WTC11 (cell line): ENCODE results near the gene HOXB6.

Experiments used
- CTCF ChIP-seq: fragments of 200-600 bp; IDR thresholded peaks from 2 replicates; pipeline ENCODE4 v1.8.0; 2022; ENCODE audit warnings: antibody characterized with exemption
- JUN ChIP-seq: sonication (generic); formaldehyde crosslinking; IDR thresholded peaks from 2 replicates; pipeline ENCODE4 v1.8.0; 2023; ENCODE audit warnings: mild to moderate bottlenecking, missing genetic modification reagents
- TF ChIP-seq, protein P1 (sequence below): sonication (generic); formaldehyde crosslinking; IDR thresholded peaks from 2 replicates; pipeline ENCODE4 v1.8.1; 2022; ENCODE audit warnings: low read depth, mild to moderate bottlenecking, moderate library complexity, missing genetic modification reagents, borderline replicate concordance

DNA sequence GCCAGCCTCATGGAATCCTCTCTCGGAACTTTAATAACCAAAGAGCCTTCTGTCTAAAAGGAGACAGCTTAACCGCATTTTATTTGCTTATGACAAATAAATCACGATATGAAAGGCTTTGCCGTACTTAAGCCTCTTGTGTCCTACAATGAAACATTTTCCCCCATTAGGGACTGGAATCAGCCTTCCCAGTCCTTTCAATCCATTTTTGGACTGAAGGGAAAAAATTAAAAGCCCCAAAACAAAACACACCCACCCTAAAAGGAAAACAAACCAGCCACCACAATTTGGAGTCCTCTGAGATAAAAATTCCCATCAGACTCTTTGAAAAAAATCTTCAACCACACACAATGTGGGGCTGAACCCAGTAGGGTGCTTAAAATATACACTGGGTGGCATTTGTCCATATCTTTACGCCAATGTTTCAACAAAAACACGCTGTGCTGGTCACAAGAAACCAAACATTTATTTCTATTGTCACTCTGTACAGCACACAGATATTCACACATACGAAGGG, 29.7 kb downstream of the HOXB6 start:
- TF ChIP-seq JUN (CRISPR knock-in tag) (no peak), CTCF (no peak)
- TF ChIP-seq, protein P1, sequence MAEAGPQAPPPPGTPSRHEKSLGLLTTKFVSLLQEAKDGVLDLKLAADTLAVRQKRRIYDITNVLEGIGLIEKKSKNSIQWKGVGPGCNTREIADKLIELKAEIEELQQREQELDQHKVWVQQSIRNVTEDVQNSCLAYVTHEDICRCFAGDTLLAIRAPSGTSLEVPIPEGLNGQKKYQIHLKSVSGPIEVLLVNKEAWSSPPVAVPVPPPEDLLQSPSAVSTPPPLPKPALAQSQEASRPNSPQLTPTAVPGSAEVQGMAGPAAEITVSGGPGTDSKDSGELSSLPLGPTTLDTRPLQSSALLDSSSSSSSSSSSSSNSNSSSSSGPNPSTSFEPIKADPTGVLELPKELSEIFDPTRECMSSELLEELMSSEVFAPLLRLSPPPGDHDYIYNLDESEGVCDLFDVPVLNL (CRISPR knock-in tag): no peak
